ENCODE measurements around the gene SPSB2. TPM values are rescaled to one million over a fixed set of nuclear protein-coding genes. Genes with fewer than 3 reads are reported as not detected.

The SPSB2 gene
- polyA plus RNA-seq, 1 donor from 2014 or later: 12.8 TPM

DNA sequence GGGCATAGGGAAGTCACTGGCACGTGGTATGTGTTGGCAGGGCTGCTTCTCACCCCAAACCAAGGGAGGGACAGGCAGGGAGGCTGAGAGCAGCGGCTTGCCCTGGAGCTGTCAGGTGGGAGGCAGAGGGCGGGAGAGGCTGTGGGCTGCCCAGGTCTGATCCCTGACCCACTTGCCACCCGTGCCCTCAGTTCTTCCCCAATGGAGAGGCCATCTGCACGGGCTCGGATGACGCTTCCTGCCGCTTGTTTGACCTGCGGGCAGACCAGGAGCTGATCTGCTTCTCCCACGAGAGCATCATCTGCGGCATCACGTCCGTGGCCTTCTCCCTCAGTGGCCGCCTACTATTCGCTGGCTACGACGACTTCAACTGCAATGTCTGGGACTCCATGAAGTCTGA is 27.7 kb downstream of the SPSB2 start:
- Histone ChIP-seq H3K9me3 (ENCODE audit: low read length) (no peaks in the 10 kb centered on the region), H3K9me2 (ENCODE audit: insufficient read depth, low read length) (no peaks in the 10 kb centered on the region), H3K27ac (ENCODE audit: low read length) (no peak overlapping the region), H3K4me3 (ENCODE audit: low read length) (no peak overlapping the region), H3K4me2 (ENCODE audit: low read length) (no peak overlapping the region), H3K36me3 (ENCODE audit: insufficient read depth, low read length) (no peaks in the 10 kb centered on the region), H3K27me3 (ENCODE audit: insufficient read depth, low read depth, low read length) (no peaks in the 10 kb centered on the region), H2AFZ (ENCODE audit: low read depth, low read length) (no peak overlapping the region), H4K20me1 (ENCODE audit: insufficient read depth) (no peaks in the 10 kb centered on the region), H3F3A (ENCODE audit: insufficient read depth, low read length, poor library complexity, severe bottlenecking) (no peaks in the 10 kb centered on the region), H3K9ac (ENCODE audit: low read length) (no peak overlapping the region), H3K79me2 (replicated peaks; ENCODE audit: insufficient read depth, low read length) (peaks cover 7% of the 10 kb centered on the region)
- no peak for TF ChIP-seq EP300 (conservative IDR thresholded peaks at IDR 0.05; ENCODE audit: poor library complexity, severe bottlenecking)

DNA sequence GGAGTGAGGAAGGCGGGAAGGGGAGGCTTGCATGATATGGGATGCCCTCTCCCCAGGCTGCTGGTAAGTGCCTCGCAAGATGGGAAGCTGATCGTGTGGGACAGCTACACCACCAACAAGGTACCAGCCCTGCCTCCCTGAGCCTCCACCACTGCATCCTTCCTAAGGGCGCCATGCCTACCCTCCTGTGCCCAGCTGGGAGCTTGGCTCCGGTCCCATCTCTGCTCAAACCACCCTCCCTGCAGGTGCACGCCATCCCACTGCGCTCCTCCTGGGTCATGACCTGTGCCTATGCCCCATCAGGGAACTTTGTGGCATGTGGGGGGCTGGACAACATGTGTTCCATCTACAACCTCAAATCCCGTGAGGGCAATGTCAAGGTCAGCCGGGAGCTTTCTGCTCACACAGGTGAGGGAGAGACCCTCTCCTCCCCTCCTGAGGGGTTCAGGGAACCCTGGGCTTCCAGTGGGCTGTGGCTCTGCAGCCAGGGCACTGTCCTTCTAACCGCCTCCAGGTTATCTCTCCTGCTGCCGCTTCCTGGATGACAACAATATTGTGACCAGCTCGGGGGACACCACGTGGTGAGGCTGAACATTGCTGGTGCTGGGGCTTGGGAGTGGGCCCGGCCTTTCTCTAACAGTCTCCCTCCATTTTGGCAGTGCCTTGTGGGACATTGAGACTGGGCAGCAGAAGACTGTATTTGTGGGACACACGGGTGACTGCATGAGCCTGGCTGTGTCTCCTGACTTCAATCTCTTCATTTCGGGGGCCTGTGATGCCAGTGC is 29.8 kb downstream of the SPSB2 start:
- Histone ChIP-seq H3K9me2 (ENCODE audit: insufficient read depth, low read length) (no peaks in the 10 kb centered on the region), H3K27ac (ENCODE audit: low read length) (no peak overlapping the region), H3K9ac (ENCODE audit: low read length) (no peak overlapping the region), H3K9me3 (ENCODE audit: low read length) (no peaks in the 10 kb centered on the region), H3K79me2 (replicated peaks; ENCODE audit: insufficient read depth, low read length) (no peaks in the 10 kb centered on the region), H3K4me3 (ENCODE audit: low read length) (no peak overlapping the region), H3K27me3 (ENCODE audit: insufficient read depth, low read depth, low read length) (no peaks in the 10 kb centered on the region), H4K20me1 (ENCODE audit: insufficient read depth) (no peaks in the 10 kb centered on the region), H3K4me2 (ENCODE audit: low read length) (no peak overlapping the region), H2AFZ (ENCODE audit: low read depth, low read length) (no peak overlapping the region), H3F3A (ENCODE audit: insufficient read depth, low read length, poor library complexity, severe bottlenecking) (no peaks in the 10 kb centered on the region), H3K36me3 (ENCODE audit: insufficient read depth, low read length) (no peaks in the 10 kb centered on the region)
- TF ChIP-seq SMC3 (conservative IDR thresholded peaks at IDR 0.05; ENCODE audit: poor library complexity) (no peak), EZH2 (IDR thresholded peaks at IDR 0.05; ENCODE audit: borderline replicate concordance, insufficient read depth, low read length, poor library complexity, severe bottlenecking) (no peak), MXI1 (conservative IDR thresholded peaks at IDR 0.05; ENCODE audit: poor library complexity, severe bottlenecking) (no peak), RAD21 (conservative IDR thresholded peaks at IDR 0.05) (no peak), POLR2AphosphoS5 (IDR thresholded peaks at IDR 0.05) (no peak), TAF1 (IDR thresholded peaks at IDR 0.05; ENCODE audit: low read depth) (no peak), EP300 (conservative IDR thresholded peaks at IDR 0.05; ENCODE audit: poor library complexity, severe bottlenecking) (no peak)
- TF ChIP-seq, protein P1, sequence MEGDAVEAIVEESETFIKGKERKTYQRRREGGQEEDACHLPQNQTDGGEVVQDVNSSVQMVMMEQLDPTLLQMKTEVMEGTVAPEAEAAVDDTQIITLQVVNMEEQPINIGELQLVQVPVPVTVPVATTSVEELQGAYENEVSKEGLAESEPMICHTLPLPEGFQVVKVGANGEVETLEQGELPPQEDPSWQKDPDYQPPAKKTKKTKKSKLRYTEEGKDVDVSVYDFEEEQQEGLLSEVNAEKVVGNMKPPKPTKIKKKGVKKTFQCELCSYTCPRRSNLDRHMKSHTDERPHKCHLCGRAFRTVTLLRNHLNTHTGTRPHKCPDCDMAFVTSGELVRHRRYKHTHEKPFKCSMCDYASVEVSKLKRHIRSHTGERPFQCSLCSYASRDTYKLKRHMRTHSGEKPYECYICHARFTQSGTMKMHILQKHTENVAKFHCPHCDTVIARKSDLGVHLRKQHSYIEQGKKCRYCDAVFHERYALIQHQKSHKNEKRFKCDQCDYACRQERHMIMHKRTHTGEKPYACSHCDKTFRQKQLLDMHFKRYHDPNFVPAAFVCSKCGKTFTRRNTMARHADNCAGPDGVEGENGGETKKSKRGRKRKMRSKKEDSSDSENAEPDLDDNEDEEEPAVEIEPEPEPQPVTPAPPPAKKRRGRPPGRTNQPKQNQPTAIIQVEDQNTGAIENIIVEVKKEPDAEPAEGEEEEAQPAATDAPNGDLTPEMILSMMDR (IDR thresholded peaks at IDR 0.05; ENCODE audit: poor library complexity, severe bottlenecking): no peak
- TF ChIP-seq, protein P2, sequence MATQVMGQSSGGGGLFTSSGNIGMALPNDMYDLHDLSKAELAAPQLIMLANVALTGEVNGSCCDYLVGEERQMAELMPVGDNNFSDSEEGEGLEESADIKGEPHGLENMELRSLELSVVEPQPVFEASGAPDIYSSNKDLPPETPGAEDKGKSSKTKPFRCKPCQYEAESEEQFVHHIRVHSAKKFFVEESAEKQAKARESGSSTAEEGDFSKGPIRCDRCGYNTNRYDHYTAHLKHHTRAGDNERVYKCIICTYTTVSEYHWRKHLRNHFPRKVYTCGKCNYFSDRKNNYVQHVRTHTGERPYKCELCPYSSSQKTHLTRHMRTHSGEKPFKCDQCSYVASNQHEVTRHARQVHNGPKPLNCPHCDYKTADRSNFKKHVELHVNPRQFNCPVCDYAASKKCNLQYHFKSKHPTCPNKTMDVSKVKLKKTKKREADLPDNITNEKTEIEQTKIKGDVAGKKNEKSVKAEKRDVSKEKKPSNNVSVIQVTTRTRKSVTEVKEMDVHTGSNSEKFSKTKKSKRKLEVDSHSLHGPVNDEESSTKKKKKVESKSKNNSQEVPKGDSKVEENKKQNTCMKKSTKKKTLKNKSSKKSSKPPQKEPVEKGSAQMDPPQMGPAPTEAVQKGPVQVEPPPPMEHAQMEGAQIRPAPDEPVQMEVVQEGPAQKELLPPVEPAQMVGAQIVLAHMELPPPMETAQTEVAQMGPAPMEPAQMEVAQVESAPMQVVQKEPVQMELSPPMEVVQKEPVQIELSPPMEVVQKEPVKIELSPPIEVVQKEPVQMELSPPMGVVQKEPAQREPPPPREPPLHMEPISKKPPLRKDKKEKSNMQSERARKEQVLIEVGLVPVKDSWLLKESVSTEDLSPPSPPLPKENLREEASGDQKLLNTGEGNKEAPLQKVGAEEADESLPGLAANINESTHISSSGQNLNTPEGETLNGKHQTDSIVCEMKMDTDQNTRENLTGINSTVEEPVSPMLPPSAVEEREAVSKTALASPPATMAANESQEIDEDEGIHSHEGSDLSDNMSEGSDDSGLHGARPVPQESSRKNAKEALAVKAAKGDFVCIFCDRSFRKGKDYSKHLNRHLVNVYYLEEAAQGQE (IDR thresholded peaks at IDR 0.05; ENCODE audit: borderline replicate concordance): no peak
